A549 (cell line): Measurements from ENCODE around the gene ARMS2. TPM values are rescaled to one million over a fixed set of nuclear protein-coding genes. Genes with fewer than 3 reads are reported as not detected.

Experiments
- ATAC-seq, 2 experiments: fragments of 200-7000 bp in 1 of 2; fragments of >200 bp in 1 of 2; cut with Nextera tagmentation in 1 of 2; cut with Tn5 transposase in 1 of 2; 3 replicates each; pipeline versions ENCODE4 v1.8.0 to v1.9.1; 2018 to 2020; ENCODE audit warnings: mild to moderate bottlenecking in 1 of 2, moderate library complexity in 1 of 2
- CTCF ChIA-PET: fragments of 300-600 bp; sonication (Branson Sonifier 250); formaldehyde crosslinking; extraction: SDS; loops from one replicate; lab custom pipeline; 2021; ENCODE audit warnings: antibody characterized with exemption, inconsistent platforms; lab: Yijun Ruan, JAX
- POLR2A ChIA-PET: fragments of 350-600 bp; formaldehyde crosslinking; extraction: SDS; loops from one replicate; lab custom pipeline; 2021; ENCODE audit warnings: antibody characterized with exemption, inconsistent platforms; lab: Yijun Ruan, JAX
- DNase-seq, 2 experiments: peaks; one replicate each; pipeline versions ENCODE4 v3.0.0 to v3.0.0-alpha.2; 2011 to 2016; ENCODE audit warnings: low read depth in 1 of 2, low spot score in 1 of 2
- FAIRE-seq: peaks from 2 replicates; lab custom pipeline; 2011; peaks lifted over from hg19 to GRCh38; lab: Jason Lieb, UNC
- H3K27ac ChIP-seq, 2 experiments: fragments of >200 bp; sonication (Bioruptor Twin); formaldehyde crosslinking; 3 replicates each; pipeline ENCODE4 v1.5.1; 2016 to 2017
- H3K4me1 ChIP-seq: fragments of >200 bp; sonication (Bioruptor Twin); formaldehyde crosslinking; 3 replicates; pipeline ENCODE4 v1.6.1; 2016
- H3K4me2 ChIP-seq: fragments of >200 bp; sonication (Bioruptor Twin); formaldehyde crosslinking; 3 replicates; pipeline ENCODE4 v1.6.1; 2016
- H3K4me3 ChIP-seq: fragments of >200 bp; sonication (Bioruptor Twin); formaldehyde crosslinking; 3 replicates; pipeline ENCODE4 v1.5.1; 2016
- H3K9me3 ChIP-seq: fragments of >200 bp; sonication (Bioruptor Twin); formaldehyde crosslinking; 3 replicates; pipeline ENCODE4 v1.6.1; 2016
- CBX8 ChIP-seq: fragments of 200-600 bp; sonication (generic); IDR thresholded peaks from 2 replicates; pipeline ENCODE4 v1.6.1; 2016
- CEBPB ChIP-seq, 2 experiments: fragments of >200 bp in 1 of 2; sonication (Bioruptor Twin) in 1 of 2; formaldehyde crosslinking in 1 of 2; IDR thresholded peaks; 2 replicates each; pipeline ENCODE4 v1.6.1; 2012 to 2016
- CHD2 ChIP-seq: fragments of 150-350 bp; IDR thresholded peaks from 2 replicates; pipeline ENCODE4 v1.6.1; 2014; ENCODE audit warnings: low read length; ENCODE audit not compliant: partially characterized antibody
- EP300 ChIP-seq, 2 experiments: fragments of >200 bp; sonication (Bioruptor Twin); formaldehyde crosslinking; IDR thresholded peaks; 2 replicates in 1 of 2; 3 replicates in 1 of 2; pipeline ENCODE4 v1.6.1; 2016 to 2017
- ESRRA ChIP-seq: fragments of 150-350 bp; IDR thresholded peaks from 2 replicates; pipeline ENCODE4 v1.6.1; 2014; ENCODE audit warnings: mild to moderate bottlenecking, low read length, borderline replicate concordance
- FOXS1 ChIP-seq: fragments of 250-450 bp; sonication (Bioruptor Pico); IDR thresholded peaks from 2 replicates; pipeline ENCODE4 v1.5.0; 2020; ENCODE audit warnings: mild to moderate bottlenecking, moderate library complexity
- HOXA7 ChIP-seq: fragments of 250-450 bp; sonication (Bioruptor Pico); IDR thresholded peaks from 2 replicates; pipeline ENCODE4 v1.5.0; 2020; ENCODE audit warnings: mild to moderate bottlenecking, moderate library complexity
- KDM1A ChIP-seq: fragments of 200-600 bp; sonication (generic); IDR thresholded peaks from 2 replicates; pipeline ENCODE4 v1.6.1; 2016; ENCODE audit warnings: low read depth, mild to moderate bottlenecking
- KDM5A ChIP-seq: fragments of 200-600 bp; sonication (generic); IDR thresholded peaks from 2 replicates; pipeline ENCODE4 v1.6.1; 2016; ENCODE audit warnings: antibody characterized with exemption, mild to moderate bottlenecking
- MYC ChIP-seq: IDR thresholded peaks from 2 replicates; pipeline ENCODE4 v1.6.1; 2012; ENCODE audit warnings: mild to moderate bottlenecking, inconsistent platforms, low read length, improper control_type of control experiment, borderline replicate concordance
- NPAS2 ChIP-seq: fragments of 250-450 bp; sonication (Bioruptor Pico); IDR thresholded peaks from 2 replicates; pipeline ENCODE4 v1.8.0; 2022; ENCODE audit warnings: mild to moderate bottlenecking, moderate library complexity, borderline replicate concordance
- NR3C1 ChIP-seq: fragments of >200 bp; sonication (Bioruptor Twin); formaldehyde crosslinking; IDR thresholded peaks from 3 replicates; pipeline ENCODE4 v1.6.1; 2017
- RCOR1 ChIP-seq: fragments of 150-350 bp; IDR thresholded peaks from 2 replicates; pipeline ENCODE4 v1.6.1; 2014; ENCODE audit warnings: antibody characterized with exemption, low read length, low read depth
- RNF2 ChIP-seq: fragments of 200-600 bp; sonication (generic); IDR thresholded peaks from 2 replicates; pipeline ENCODE4 v1.6.1; 2016; ENCODE audit warnings: low read depth, mild to moderate bottlenecking, antibody characterized with exemption, moderate library complexity, borderline replicate concordance
- SMC3 ChIP-seq: fragments of >200 bp; sonication (Bioruptor Twin); formaldehyde crosslinking; IDR thresholded peaks from 3 replicates; pipeline ENCODE4 v1.6.1; 2018; ENCODE audit warnings: inconsistent platforms
- SREBF2 ChIP-seq: fragments of 450-650 bp; IDR thresholded peaks from 2 replicates; pipeline ENCODE4 v1.6.1; 2014; ENCODE audit warnings: mild to moderate bottlenecking, moderate library complexity
- TFCP2L1 ChIP-seq: fragments of 250-450 bp; sonication (Bioruptor Pico); IDR thresholded peaks from 2 replicates; pipeline ENCODE4 v1.5.0; 2021; ENCODE audit warnings: mild to moderate bottlenecking
- ZSCAN20 ChIP-seq: fragments of 250-450 bp; sonication (Bioruptor Pico); IDR thresholded peaks from 2 replicates; pipeline ENCODE4 v1.8.0; 2022; ENCODE audit warnings: mild to moderate bottlenecking, moderate library complexity
- WGBS: methylation state at CpG from one replicate; pipeline ENCODE4 v1.1.6; 2017; ENCODE audit errors: missing lambda C conversion rate; 5-methylcytosine and 5-hydroxymethylcytosine counted together
- polyA plus RNA-seq, 4 experiments: library from polyadenylated mRNA; depleted of rRNA in 3 of 4; stranded (reverse); fragments of >200 nt; fragmentation: RNase III in 1 of 4; extraction: RNeasy Plus Mini Kit Qiagen cat#74134 plus additional on column Dnase treatment in 1 of 4; gene quantifications; 2 replicates in 3 of 4; 3 replicates in 1 of 4; pipeline ENCODE4 v1.2.3, GENCODE V29; 2011 to 2017
- TF ChIP-seq, protein P1 (sequence below): fragments of >200 bp; sonication (Bioruptor Twin); formaldehyde crosslinking; IDR thresholded peaks from 2 replicates; pipeline ENCODE4 v1.6.1; 2016
- TF ChIP-seq, protein P2 (sequence below): IDR thresholded peaks from 2 replicates; pipeline ENCODE4 v1.6.1; 2012
- TF ChIP-seq, protein P3 (sequence below): fragments of 150-350 bp; IDR thresholded peaks from 2 replicates; pipeline ENCODE4 v1.6.1; 2014; ENCODE audit warnings: low read depth, mild to moderate bottlenecking, low read length
- TF ChIP-seq, protein P4 (sequence below): fragments of 200-600 bp; sonication (generic); IDR thresholded peaks from 2 replicates; pipeline ENCODE4 v1.6.1; 2016; ENCODE audit warnings: antibody characterized with exemption, mild to moderate bottlenecking, moderate library complexity
- TF ChIP-seq, protein P5 (sequence below): fragments of 250-450 bp; sonication (Bioruptor Pico); IDR thresholded peaks from 2 replicates; pipeline ENCODE4 v1.5.0; 2020; ENCODE audit warnings: low read depth, mild to moderate bottlenecking, moderate library complexity
- TF ChIP-seq, protein P6 (sequence below): fragments of >200 bp; sonication (Bioruptor Twin); formaldehyde crosslinking; IDR thresholded peaks from 3 replicates; pipeline ENCODE4 v1.6.1; 2016
- TF ChIP-seq, protein P7 (sequence below): fragments of 250-450 bp; sonication (Bioruptor Pico); IDR thresholded peaks from 2 replicates; pipeline ENCODE4 v1.5.0; 2021; ENCODE audit warnings: mild to moderate bottlenecking, moderate library complexity, borderline replicate concordance

Gene ARMS2
- polyA plus RNA-seq, 2 of the 4 experiments (the other 2 are of a cell fraction), result not detected

DNA sequence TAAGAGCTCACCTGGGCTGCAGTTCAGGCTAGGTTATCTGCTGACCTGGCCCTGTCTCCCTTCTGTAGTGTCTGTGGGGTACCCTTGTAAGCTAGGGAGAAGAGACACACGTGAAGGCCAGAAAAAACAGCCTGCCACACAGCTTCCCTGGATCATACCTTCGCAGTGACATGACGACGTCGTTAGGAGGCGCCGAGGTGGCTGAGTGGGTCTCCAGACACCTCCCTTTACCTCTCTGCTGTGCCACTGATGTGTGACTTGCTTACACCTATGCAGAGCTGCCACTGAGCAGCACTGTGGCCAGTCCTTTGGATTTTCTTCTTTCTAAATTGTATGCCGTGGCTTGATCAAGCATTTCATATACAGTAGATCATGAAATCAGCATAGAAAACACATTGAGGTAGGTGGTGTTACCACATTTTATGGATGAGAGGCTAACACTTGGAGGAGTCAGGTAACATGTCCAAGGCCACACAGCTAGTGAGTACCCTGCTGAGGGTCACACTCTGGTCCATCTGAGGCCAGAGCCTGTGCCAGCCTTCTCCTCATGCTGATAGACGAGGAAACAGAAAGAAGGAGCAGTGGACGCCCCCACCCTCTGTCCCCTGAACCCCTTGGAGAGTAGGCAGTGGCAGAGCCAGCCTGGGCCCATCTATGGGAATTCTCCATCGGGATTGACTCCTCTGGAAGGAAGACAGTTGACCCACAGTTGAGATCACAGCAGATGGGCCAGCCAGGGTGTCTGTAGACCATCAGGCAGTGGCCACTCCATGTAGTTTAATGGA lies 30.0 kb downstream of the ARMS2 start:
- FAIRE-seq (no peak), ATAC-seq (no peak), DNase-seq (no peak)
- Histone ChIP-seq H3K9me3 (peaks cover 4% of the 10 kb centered on the region; the same call in 1 of the 3 replicates), H3K27ac (no peak overlapping the region), H3K4me2 (no peak overlapping the region), H3K4me3 (no peak overlapping the region), H3K4me1 (no peaks in the 10 kb centered on the region)
- CTCF ChIA-PET, result interaction anchor here (1.2 kb wide), 2 partner anchors 14 to 81 kb away, joined by 3 to 4 read pairs; no protein-coding TSS in a partner anchor
- POLR2A ChIA-PET, result no interaction called here
- WGBS, result 80% methylated on average over 11 of the region's 11 CpGs
- TF ChIP-seq ZSCAN20 (CRISPR knock-in tag) (no peak), NR3C1 (no peak), ESRRA (no peak), RNF2 (no peak), TFCP2L1 (no peak), MYC (no peak), CBX8 (no peak), CEBPB (IDR thresholded peaks at IDR 0.05) (no peak), NPAS2 (CRISPR knock-in tag) (no peak), SMC3 (no peak), KDM5A (no peak), FOXS1 (CRISPR knock-in tag) (no peak), SREBF2 (no peak), CHD2 (no peak)
- TF ChIP-seq, protein P1, sequence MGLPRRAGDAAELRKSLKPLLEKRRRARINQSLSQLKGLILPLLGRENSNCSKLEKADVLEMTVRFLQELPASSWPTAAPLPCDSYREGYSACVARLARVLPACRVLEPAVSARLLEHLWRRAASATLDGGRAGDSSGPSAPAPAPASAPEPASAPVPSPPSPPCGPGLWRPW, result no peak
- TF ChIP-seq, protein P2, sequence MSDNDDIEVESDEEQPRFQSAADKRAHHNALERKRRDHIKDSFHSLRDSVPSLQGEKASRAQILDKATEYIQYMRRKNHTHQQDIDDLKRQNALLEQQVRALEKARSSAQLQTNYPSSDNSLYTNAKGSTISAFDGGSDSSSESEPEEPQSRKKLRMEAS, result no peak
- TF ChIP-seq, protein P3, sequence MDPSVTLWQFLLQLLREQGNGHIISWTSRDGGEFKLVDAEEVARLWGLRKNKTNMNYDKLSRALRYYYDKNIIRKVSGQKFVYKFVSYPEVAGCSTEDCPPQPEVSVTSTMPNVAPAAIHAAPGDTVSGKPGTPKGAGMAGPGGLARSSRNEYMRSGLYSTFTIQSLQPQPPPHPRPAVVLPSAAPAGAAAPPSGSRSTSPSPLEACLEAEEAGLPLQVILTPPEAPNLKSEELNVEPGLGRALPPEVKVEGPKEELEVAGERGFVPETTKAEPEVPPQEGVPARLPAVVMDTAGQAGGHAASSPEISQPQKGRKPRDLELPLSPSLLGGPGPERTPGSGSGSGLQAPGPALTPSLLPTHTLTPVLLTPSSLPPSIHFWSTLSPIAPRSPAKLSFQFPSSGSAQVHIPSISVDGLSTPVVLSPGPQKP, result no peak
- TF ChIP-seq, protein P4, sequence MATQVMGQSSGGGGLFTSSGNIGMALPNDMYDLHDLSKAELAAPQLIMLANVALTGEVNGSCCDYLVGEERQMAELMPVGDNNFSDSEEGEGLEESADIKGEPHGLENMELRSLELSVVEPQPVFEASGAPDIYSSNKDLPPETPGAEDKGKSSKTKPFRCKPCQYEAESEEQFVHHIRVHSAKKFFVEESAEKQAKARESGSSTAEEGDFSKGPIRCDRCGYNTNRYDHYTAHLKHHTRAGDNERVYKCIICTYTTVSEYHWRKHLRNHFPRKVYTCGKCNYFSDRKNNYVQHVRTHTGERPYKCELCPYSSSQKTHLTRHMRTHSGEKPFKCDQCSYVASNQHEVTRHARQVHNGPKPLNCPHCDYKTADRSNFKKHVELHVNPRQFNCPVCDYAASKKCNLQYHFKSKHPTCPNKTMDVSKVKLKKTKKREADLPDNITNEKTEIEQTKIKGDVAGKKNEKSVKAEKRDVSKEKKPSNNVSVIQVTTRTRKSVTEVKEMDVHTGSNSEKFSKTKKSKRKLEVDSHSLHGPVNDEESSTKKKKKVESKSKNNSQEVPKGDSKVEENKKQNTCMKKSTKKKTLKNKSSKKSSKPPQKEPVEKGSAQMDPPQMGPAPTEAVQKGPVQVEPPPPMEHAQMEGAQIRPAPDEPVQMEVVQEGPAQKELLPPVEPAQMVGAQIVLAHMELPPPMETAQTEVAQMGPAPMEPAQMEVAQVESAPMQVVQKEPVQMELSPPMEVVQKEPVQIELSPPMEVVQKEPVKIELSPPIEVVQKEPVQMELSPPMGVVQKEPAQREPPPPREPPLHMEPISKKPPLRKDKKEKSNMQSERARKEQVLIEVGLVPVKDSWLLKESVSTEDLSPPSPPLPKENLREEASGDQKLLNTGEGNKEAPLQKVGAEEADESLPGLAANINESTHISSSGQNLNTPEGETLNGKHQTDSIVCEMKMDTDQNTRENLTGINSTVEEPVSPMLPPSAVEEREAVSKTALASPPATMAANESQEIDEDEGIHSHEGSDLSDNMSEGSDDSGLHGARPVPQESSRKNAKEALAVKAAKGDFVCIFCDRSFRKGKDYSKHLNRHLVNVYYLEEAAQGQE, result no peak
- TF ChIP-seq, protein P5, sequence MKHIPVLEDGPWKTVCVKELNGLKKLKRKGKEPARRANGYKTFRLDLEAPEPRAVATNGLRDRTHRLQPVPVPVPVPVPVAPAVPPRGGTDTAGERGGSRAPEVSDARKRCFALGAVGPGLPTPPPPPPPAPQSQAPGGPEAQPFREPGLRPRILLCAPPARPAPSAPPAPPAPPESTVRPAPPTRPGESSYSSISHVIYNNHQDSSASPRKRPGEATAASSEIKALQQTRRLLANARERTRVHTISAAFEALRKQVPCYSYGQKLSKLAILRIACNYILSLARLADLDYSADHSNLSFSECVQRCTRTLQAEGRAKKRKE (CRISPR knock-in tag), result no peak

DNA sequence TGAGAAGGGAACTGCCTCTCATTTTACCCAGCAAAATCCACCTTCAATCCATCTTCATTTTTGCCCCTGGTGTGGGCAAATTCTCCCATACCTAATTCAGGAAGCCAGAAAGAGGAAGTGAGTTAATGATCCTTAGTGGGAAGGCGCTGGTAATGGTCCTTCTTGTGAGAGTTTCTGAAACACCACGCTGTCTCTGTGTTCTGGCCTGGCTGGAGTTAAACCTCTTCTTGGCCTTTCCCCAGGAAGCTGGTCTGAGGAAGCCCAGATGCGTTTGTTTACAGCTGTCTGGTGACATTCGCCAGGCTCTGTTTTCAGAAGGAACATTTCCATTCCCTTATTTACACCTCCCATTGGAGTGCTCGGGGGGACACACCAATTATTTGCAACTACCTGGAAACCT lies 31.2 kb downstream of the ARMS2 start:
- ATAC-seq (no peak), FAIRE-seq (no peak), DNase-seq (no peak)
- Histone ChIP-seq H3K9me3 (peaks cover 4% of the 10 kb centered on the region; the same call in 1 of the 3 replicates), H3K4me3 (no peak overlapping the region), H3K4me2 (no peak overlapping the region), H3K4me1 (no peaks in the 10 kb centered on the region), H3K27ac (no peak overlapping the region)
- 72% methylated on average over 5 of the region's 5 CpGs for WGBS
- ChIA-PET CTCF (no interaction called here), POLR2A (no interaction called here)
- TF ChIP-seq, protein P6, sequence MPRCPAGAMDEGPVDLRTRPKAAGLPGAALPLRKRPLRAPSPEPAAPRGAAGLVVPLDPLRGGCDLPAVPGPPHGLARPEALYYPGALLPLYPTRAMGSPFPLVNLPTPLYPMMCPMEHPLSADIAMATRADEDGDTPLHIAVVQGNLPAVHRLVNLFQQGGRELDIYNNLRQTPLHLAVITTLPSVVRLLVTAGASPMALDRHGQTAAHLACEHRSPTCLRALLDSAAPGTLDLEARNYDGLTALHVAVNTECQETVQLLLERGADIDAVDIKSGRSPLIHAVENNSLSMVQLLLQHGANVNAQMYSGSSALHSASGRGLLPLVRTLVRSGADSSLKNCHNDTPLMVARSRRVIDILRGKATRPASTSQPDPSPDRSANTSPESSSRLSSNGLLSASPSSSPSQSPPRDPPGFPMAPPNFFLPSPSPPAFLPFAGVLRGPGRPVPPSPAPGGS, result no peak
- TF ChIP-seq, protein P3, result no peak
- TF ChIP-seq, protein P7, sequence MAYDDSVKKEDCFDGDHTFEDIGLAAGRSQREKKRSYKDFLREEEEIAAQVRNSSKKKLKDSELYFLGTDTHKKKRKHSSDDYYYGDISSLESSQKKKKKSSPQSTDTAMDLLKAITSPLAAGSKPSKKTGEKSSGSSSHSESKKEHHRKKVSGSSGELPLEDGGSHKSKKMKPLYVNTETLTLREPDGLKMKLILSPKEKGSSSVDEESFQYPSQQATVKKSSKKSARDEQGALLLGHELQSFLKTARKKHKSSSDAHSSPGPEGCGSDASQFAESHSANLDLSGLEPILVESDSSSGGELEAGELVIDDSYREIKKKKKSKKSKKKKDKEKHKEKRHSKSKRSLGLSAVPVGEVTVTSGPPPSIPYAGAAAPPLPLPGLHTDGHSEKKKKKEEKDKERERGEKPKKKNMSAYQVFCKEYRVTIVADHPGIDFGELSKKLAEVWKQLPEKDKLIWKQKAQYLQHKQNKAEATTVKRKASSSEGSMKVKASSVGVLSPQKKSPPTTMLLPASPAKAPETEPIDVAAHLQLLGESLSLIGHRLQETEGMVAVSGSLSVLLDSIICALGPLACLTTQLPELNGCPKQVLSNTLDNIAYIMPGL (CRISPR knock-in tag), result no peak
- TF ChIP-seq HOXA7 (CRISPR knock-in tag), result no peak
- TF ChIP-seq CEBPB (IDR thresholded peaks at IDR 0.05), result no peak
- TF ChIP-seq KDM1A, result no peak
- TF ChIP-seq, protein P5 (CRISPR knock-in tag), result no peak
- no peak for TF ChIP-seq EP300 (IDR thresholded peaks at IDR 0.05)
- no peak for TF ChIP-seq RCOR1
